Kasumi-1 (cell line): Measurements from ENCODE around the gene GYS2.
"Not testable (repeated sequence)": the region's sequence is repeated elsewhere in the genome, so short reads cannot be mapped to it uniquely, and the experiment has no call there.

Experiments
- DNase-seq, 2 experiments: peaks; one replicate each; lab custom pipeline; 2025; lab: John Stamatoyannopoulos, UW

The GYS2 gene

GRCh38 chr12:21604245-21605101 is at the start of gene GYS2:
TSS of gene GYS2 (minus strand) at chr12:21604847. CDS start at chr12:21604592, 255 bp downstream.
- no peak for DNase-seq

DNA sequence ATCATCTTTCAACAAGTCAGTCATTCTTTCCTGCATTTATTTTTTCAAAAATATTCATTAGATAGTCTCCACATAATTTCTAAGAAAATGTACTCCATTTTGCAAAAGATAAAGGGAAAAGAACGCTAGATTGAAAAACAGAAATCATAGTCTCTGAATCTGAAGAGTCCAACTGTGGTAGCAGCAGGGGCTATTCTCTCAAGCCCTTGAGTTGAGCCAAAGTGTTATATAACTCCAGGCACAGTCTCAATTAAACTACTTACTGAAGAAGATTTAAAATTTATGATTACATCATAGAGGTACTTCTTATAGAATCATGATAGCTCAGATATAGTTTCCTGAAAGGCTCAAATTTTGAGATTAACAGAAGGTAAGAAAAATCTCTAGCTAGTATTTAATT is 47.2 kb upstream of the GYS2 start:
- no peak for DNase-seq

DNA sequence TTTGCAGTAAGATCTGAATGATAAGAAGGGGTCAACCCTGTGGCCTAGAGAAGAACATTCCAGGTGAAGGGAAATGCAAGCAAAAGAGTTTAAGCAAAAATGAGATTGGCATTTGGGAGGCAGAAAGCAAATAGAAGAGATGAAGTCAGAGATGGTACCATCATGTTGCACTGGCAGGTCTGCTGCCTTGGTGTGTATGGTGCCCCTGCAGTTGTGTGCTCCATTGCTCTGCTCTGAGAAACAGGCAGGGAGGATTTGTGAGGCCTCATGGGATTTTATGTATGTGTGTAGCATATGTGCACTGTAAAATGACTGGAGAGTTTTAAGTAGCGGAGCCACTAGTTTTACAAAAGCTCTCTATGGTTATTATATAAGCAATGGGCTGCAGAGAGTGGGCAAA is 46.4 kb upstream of the GYS2 start:
- no peak for DNase-seq

GRCh38 chr12:21649034-21649433 is 44.4 kb upstream of the GYS2 start:
- DNase-seq: no peak

DNA sequence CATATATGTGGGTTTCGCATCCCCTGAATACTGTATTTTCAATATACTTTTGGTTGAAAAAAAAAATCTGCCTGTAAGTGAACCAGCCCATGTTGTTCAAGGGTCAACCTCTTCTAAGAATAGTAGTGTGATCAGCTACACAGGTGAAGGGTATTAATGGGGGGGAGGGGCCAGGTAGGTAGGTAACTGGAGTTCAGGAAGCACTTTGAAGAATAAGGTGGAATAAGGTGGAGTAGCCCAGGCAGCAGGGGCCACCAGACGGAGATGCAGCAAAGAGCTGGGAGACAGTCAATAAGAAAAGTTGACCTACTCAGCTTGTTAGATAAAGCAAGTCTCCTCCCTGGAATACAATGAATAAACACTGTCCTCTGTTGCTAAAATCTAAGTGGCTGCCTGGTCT is 43.7 kb upstream of the GYS2 start:
- DNase-seq: no peak

GRCh38 chr12:21647179-21647578 is 42.5 kb upstream of the GYS2 start:
- DNase-seq: no peak

- DNase-seq: not testable (repeated sequence)
Observed at GRCh38 chr12:21645041-21645500, 40.4 kb upstream of the GYS2 start.

DNA sequence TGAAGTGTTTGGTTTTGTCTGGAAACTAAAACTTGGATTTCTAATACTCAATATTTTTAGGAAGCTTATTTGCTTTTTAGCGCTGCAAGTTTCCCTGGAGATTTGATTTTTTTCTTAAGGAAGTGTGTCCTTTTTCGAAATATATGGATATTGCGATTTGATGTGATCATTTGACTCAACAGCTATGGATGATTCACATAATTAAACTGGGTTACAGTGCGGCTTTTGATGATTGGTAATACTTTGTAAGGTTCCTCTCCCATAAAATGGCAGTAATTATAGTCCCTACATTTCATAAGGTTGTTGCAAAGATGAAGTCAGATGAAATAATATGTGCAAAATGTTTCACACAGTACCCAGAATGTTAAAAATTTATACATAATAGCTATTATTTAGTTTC is 39.9 kb upstream of the GYS2 start:
- no peak for DNase-seq

- DNase-seq: no peak
Observed at GRCh38 chr12:21643758-21644157, 39.1 kb upstream of the GYS2 start.

- DNase-seq: no peak
Observed at GRCh38 chr12:21642707-21643389, 38.2 kb upstream of the GYS2 start.

- DNase-seq: no peak
Observed at GRCh38 chr12:21638054-21638891, 33.6 kb upstream of the GYS2 start.

DNA sequence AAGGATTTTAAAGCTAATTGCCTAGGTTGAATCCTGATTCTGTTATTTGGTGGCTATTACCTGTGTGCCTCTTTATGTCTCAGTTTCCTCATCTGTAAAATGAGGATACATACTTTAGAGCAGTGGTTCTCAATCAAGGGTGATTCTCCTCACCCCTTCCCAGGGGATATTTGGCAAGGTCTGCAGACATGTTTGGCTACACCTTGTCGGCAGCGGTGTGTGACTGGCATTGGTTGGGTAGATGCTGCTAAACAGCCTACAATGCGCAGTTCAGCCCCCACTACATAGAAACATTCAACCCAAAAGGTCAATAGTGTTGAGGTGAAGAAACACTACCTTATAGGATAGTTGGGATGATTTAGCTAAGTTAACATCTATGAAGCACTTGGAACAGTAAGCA is 29.6 kb upstream of the GYS2 start:
- DNase-seq: no peak

- DNase-seq: peak; percentile 50 to 53
Observed at GRCh38 chr12:21631367-21631766, 26.7 kb upstream of the GYS2 start.

DNA sequence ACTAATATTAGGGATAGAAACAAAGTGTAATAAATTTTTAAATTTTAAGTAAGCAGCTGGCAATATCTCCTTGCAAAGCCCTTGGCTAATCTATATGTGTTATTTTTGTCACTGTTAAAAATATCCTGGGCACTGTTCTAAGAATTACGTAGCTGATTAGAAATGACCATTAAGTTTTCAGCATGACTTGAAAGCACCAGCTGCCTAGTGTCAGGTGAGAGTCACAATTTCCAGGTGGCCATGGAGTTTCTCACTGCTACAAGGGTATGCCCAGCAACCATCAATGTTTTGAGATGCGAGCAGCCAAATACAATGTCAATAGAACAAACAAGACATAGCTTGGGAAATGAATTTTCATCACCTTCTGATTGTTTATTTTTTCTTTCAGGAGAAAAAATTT is 23.3 kb upstream of the GYS2 start:
- DNase-seq: no peak

DNA sequence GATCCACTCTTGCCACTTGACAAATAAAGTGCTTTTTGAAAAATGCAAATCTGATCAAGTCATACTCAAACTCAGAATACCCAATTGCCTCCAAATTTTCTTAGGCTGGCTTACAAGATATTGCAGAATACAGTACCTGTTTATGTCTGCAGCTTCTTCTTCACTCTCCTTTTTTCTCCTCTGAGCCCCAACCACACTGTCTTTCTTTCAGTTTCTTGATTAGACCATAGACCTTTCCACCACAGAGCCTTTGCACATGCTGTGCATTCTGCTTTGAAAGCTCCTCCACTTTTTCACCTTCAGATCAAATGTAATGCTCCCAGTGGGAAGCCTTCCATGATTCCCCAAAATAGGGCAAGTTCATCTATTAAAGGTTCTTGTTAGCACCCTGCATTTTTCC is 13.9 kb upstream of the GYS2 start:
- DNase-seq: no peak

DNA sequence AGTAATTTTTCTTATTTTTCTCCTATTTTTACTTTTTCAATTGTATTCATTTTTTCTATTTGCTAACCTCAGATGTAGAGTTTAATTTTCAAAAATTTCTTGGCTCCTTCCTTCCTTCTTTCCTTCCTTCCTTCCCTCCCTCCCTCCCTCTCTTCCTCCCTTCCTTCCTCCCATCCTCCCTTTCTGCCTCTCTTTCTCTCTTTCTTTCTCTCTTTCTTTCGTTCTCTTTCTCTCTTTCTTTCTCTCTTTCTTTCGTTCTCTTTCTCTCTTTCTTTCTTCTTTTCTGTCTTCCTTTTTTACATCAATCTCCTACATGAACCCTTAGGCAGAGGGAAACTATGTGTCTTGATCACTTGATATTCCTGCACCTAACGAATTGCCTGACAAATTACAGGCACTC is 12.4 kb upstream of the GYS2 start:
- no peak for DNase-seq

- DNase-seq: peak; percentile 84 to 86
Observed at GRCh38 chr12:21615431-21615830, 10.8 kb upstream of the GYS2 start.

- DNase-seq: peak; percentile 33 to 58
Observed at GRCh38 chr12:21614506-21614905, 9.9 kb upstream of the GYS2 start.

- DNase-seq: no peak
Observed at GRCh38 chr12:21613931-21614330, 9.3 kb upstream of the GYS2 start.

- DNase-seq: no peak
Observed at GRCh38 chr12:21608196-21608595, 3.5 kb upstream of the GYS2 start.

- peak; percentile 39 to 48 for DNase-seq
Observed at GRCh38 chr12:21607701-21608100, 3.1 kb upstream of the GYS2 start.

- DNase-seq: no peak
Observed at GRCh38 chr12:21606175-21606574, 1.5 kb upstream of the GYS2 start.
